OCI-LY1 (cell line): Measurements from ENCODE around the gene TAS2R19.

ENCODE experiments used
- H2AFZ ChIP-seq: fragments of 200-600 bp; sonication (generic), shearing (Covaris generic); 2 replicates; pipeline ENCODE4 v1.6.0; 2014; ENCODE audit warnings: antibody characterized with exemption, mild to moderate bottlenecking, low read length
- H3F3A ChIP-seq: fragments of 200-600 bp; sonication (generic), shearing (Covaris generic); 2 replicates; pipeline ENCODE4 v1.6.0; 2014; ENCODE audit warnings: mild to moderate bottlenecking, antibody characterized with exemption, low read length, moderate library complexity; ENCODE audit not compliant: insufficient read depth
- H3K27ac ChIP-seq: fragments of 200-600 bp; sonication (generic); 2 replicates; pipeline ENCODE4 v1.5.1; 2014; ENCODE audit warnings: low read length, mixed run types, mild to moderate bottlenecking, low read depth; ENCODE audit not compliant: poor library complexity, severe bottlenecking
- H3K27me3 ChIP-seq: fragments of 200-600 bp; sonication (generic); 2 replicates; pipeline ENCODE4 v1.6.0; 2014; ENCODE audit warnings: antibody characterized with exemption, mild to moderate bottlenecking, low read length, moderate library complexity; ENCODE audit not compliant: insufficient read depth
- H3K36me3 ChIP-seq: fragments of 200-600 bp; sonication (generic); 2 replicates; pipeline ENCODE4 v1.6.1; 2014; ENCODE audit warnings: mild to moderate bottlenecking, antibody characterized with exemption, low read length, moderate library complexity, mixed read lengths; ENCODE audit not compliant: insufficient read depth
- H3K4me1 ChIP-seq: fragments of 200-600 bp; sonication (generic); 2 replicates; pipeline ENCODE4 v1.5.1; 2014; ENCODE audit warnings: mild to moderate bottlenecking, low read length, moderate library complexity; ENCODE audit not compliant: insufficient read depth, severe bottlenecking
- H3K4me2 ChIP-seq: fragments of 200-600 bp; sonication (generic), shearing (Covaris generic); 2 replicates; pipeline ENCODE4 v1.6.1; 2014; ENCODE audit warnings: low read length
- H3K4me3 ChIP-seq: fragments of 200-600 bp; sonication (generic); 2 replicates; pipeline ENCODE4 v1.5.1; 2014; ENCODE audit warnings: low read length, low read depth, mild to moderate bottlenecking, mixed read lengths; ENCODE audit not compliant: poor library complexity, severe bottlenecking
- H3K79me2 ChIP-seq: fragments of 200-600 bp; shearing (Covaris generic); 2 replicates; pipeline ENCODE4 v1.6.1; 2016; ENCODE audit warnings: mixed run types, low read length, mixed read lengths; ENCODE audit not compliant: insufficient read depth
- H3K9ac ChIP-seq: fragments of 200-600 bp; sonication (generic), shearing (Covaris generic); 2 replicates; pipeline ENCODE4 v1.6.1; 2014; ENCODE audit warnings: mild to moderate bottlenecking, low read length, mixed read lengths
- H3K9me2 ChIP-seq: fragments of 200-600 bp; sonication (generic), shearing (Covaris generic); 2 replicates; pipeline ENCODE4 v1.6.1; 2014; ENCODE audit warnings: low read depth, mild to moderate bottlenecking, low read length, mixed read lengths
- H3K9me3 ChIP-seq: fragments of 200-600 bp; shearing (Covaris generic); 2 replicates; pipeline ENCODE4 v1.6.1; 2014; ENCODE audit warnings: low read length, mixed read lengths
- H4K20me1 ChIP-seq: fragments of 200-600 bp; sonication (generic), shearing (Covaris generic); 2 replicates; pipeline ENCODE4 v1.6.0; 2016; ENCODE audit warnings: mild to moderate bottlenecking, low read length; ENCODE audit not compliant: insufficient read depth
- EZH2 ChIP-seq: fragments of 200-600 bp; sonication (generic), shearing (Covaris generic); IDR thresholded peaks from 2 replicates; pipeline ENCODE4 v1.8.0; 2017; ENCODE audit warnings: borderline replicate concordance, mixed run types, mild to moderate bottlenecking, antibody characterized with exemption, low read length, moderate library complexity, mixed read lengths
- TF ChIP-seq, protein P1 (sequence below): fragments of 200-600 bp; sonication (generic), shearing (Covaris generic); IDR thresholded peaks from 2 replicates; pipeline ENCODE4 v1.5.1; 2017; ENCODE audit warnings: mild to moderate bottlenecking, antibody characterized with exemption, low read length, moderate library complexity, mixed read lengths

TAS2R19 gene

DNA sequence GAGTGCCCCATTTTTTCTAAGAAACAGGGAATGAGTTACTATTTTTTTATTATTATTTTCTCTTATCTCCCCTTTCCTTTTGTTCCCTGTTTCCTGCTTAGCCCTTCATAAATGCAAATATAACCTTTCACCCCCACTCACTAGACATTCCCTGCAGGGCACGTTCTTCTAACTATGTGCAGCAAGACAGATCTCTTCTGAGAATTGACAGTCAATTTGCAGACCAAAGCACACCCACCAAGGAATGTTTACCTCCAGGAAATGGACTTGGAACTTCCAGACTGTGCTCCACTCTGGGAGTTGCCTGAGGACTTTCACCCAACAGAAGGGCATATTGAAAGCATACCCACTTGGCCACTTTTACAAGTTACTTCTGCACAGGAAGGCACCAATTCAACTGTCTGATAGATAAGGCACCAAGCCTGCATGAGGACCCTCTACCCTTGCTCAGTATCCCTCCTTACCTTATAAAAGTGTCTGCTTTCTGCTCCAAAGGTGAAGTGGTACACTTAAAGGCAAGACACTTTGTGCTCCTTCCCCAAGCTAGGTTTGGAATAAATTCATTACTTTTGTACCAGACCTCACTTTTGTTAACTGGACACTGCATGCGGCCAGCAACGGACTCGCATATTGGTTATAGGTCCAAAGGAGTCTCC lies 6.5 kb downstream of the TAS2R19 start:
- Histone ChIP-seq H3K4me2 (no peak overlapping the region), H4K20me1 (no peaks in the 10 kb centered on the region), H3K79me2 (no peaks in the 10 kb centered on the region), H3K27ac (no peak overlapping the region), H3K9me3 (no peaks in the 10 kb centered on the region), H3F3A (no peaks in the 10 kb centered on the region), H3K36me3 (no peaks in the 10 kb centered on the region), H3K4me3 (no peak overlapping the region), H3K9me2 (no peaks in the 10 kb centered on the region), H3K9ac (no peak overlapping the region), H3K4me1 (no peaks in the 10 kb centered on the region), H3K27me3 (no peaks in the 10 kb centered on the region), H2AFZ (no peak overlapping the region)
- TF ChIP-seq, protein P1, sequence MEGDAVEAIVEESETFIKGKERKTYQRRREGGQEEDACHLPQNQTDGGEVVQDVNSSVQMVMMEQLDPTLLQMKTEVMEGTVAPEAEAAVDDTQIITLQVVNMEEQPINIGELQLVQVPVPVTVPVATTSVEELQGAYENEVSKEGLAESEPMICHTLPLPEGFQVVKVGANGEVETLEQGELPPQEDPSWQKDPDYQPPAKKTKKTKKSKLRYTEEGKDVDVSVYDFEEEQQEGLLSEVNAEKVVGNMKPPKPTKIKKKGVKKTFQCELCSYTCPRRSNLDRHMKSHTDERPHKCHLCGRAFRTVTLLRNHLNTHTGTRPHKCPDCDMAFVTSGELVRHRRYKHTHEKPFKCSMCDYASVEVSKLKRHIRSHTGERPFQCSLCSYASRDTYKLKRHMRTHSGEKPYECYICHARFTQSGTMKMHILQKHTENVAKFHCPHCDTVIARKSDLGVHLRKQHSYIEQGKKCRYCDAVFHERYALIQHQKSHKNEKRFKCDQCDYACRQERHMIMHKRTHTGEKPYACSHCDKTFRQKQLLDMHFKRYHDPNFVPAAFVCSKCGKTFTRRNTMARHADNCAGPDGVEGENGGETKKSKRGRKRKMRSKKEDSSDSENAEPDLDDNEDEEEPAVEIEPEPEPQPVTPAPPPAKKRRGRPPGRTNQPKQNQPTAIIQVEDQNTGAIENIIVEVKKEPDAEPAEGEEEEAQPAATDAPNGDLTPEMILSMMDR: no peak
- TF ChIP-seq EZH2: no peak

DNA sequence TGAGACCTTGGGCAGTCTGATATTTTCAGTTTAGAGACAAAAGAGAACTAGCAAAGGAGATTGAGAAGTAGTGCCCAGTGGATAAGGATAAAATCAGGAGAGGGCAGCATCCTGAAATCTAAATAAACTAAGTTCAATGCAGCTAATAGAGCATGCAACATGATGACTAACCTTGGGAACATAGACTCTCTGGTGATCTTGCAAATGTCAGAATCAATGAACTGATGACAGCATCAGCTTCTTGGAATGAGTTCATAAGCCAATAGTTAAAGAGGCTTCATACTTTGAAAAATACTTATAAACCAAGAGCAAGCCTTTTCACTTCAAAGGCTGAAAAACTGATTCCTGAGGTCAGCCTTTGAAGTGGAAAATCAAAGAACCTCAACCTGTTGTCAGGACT lies 8.2 kb downstream of the TAS2R19 start:
- no peak for TF ChIP-seq EZH2
- TF ChIP-seq, protein P1: no peak
- no peak overlapping the region for H2AFZ ChIP-seq
- H3K9ac ChIP-seq: no peak overlapping the region
- no peaks in the 10 kb centered on the region for H3K9me3 ChIP-seq
- H3K36me3 ChIP-seq: no peaks in the 10 kb centered on the region
- no peaks in the 10 kb centered on the region for H4K20me1 ChIP-seq
- no peaks in the 10 kb centered on the region for H3F3A ChIP-seq
- H3K27me3 ChIP-seq: no peaks in the 10 kb centered on the region
- H3K27ac ChIP-seq: no peak overlapping the region
- no peak overlapping the region for H3K4me3 ChIP-seq
- no peaks in the 10 kb centered on the region for H3K9me2 ChIP-seq
- H3K4me1 ChIP-seq: no peaks in the 10 kb centered on the region
- H3K4me2 ChIP-seq: no peak overlapping the region
- no peaks in the 10 kb centered on the region for H3K79me2 ChIP-seq

DNA sequence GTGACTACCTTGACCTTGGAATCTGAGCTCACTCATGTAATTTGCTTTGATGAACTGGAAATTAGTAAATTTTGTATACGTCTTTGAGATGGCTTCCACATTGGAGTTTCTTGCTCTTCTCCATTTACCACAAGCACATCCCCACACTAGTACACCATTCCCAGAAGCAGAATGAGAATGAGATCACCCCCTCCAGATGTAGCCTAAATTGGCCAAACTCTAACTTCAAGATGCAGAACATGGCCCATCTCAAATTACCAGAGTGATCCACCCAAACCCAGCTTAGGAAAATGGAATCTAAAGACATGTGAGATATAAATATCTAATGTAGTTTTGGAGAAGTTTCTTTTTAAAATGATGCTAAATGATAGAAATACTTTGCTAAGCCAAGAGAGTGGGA lies 14.8 kb downstream of the TAS2R19 start:
- no peak overlapping the region for H2AFZ ChIP-seq
- no peaks in the 10 kb centered on the region for H3K4me1 ChIP-seq
- no peaks in the 10 kb centered on the region for H3K9me2 ChIP-seq
- H4K20me1 ChIP-seq: no peaks in the 10 kb centered on the region
- H3K36me3 ChIP-seq: no peaks in the 10 kb centered on the region
- no peaks in the 10 kb centered on the region for H3K79me2 ChIP-seq
- H3K9ac ChIP-seq: no peak overlapping the region
- no peaks in the 10 kb centered on the region for H3K27me3 ChIP-seq
- no peak overlapping the region for H3K4me2 ChIP-seq
- H3F3A ChIP-seq: no peaks in the 10 kb centered on the region
- no peak overlapping the region for H3K27ac ChIP-seq
- H3K4me3 ChIP-seq: no peak overlapping the region
- no peaks in the 10 kb centered on the region for H3K9me3 ChIP-seq
- no peak for TF ChIP-seq EZH2

DNA sequence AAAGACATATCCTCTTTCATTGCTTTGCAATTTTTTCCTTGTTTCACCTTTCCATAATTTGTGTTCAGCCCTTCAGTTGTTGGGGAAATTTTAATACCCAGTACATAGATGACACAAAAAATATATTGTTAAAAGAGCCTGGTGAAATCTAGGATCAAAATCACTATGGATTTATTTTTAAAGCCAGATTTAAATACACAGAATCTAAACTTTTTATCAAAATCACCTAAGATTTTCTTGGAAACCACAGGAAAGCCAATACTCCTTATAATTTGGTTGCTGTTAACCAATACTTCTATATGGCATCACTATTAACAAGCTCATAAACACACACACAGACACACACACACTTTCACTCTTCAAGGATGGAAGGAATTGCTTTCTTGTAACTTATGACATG lies 24.2 kb downstream of the TAS2R19 start, which contains the start of gene TAS2R20:
Gene TAS2R20 (minus strand): TSS at position 101 of the 400 bp plus-strand sequence. CDS start 429 bp downstream, outside the sequence.
- H3K36me3 ChIP-seq: 0 out of 2 replicates have a peak, but pooled peaks cover 4% of the 10 kb centered on the region
- H3K9me3 ChIP-seq: no peaks in the 10 kb centered on the region
- H3F3A ChIP-seq: no peaks in the 10 kb centered on the region
- no peaks in the 10 kb centered on the region for H3K79me2 ChIP-seq
- no peaks in the 10 kb centered on the region for H3K9me2 ChIP-seq
- H4K20me1 ChIP-seq: no peaks in the 10 kb centered on the region
- H2AFZ ChIP-seq: no peak within 1 kb of the TSS
- no peak within 1 kb of the TSS for H3K27ac ChIP-seq
- H3K9ac ChIP-seq: no peak within 1 kb of the TSS
- no peaks in the 10 kb centered on the region for H3K4me1 ChIP-seq
- TF ChIP-seq, protein P1: no peak
- TF ChIP-seq EZH2: no peak
- no peak within 1 kb of the TSS for H3K4me3 ChIP-seq
- no peaks in the 10 kb centered on the region for H3K27me3 ChIP-seq
- no peak within 1 kb of the TSS for H3K4me2 ChIP-seq
